ENCODE measurements around the gene PAQR3.

The PAQR3 gene, protein sequence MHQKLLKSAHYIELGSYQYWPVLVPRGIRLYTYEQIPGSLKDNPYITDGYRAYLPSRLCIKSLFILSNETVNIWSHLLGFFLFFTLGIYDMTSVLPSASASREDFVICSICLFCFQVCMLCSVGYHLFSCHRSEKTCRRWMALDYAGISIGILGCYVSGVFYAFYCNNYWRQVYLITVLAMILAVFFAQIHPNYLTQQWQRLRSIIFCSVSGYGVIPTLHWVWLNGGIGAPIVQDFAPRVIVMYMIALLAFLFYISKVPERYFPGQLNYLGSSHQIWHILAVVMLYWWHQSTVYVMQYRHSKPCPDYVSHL

DNA sequence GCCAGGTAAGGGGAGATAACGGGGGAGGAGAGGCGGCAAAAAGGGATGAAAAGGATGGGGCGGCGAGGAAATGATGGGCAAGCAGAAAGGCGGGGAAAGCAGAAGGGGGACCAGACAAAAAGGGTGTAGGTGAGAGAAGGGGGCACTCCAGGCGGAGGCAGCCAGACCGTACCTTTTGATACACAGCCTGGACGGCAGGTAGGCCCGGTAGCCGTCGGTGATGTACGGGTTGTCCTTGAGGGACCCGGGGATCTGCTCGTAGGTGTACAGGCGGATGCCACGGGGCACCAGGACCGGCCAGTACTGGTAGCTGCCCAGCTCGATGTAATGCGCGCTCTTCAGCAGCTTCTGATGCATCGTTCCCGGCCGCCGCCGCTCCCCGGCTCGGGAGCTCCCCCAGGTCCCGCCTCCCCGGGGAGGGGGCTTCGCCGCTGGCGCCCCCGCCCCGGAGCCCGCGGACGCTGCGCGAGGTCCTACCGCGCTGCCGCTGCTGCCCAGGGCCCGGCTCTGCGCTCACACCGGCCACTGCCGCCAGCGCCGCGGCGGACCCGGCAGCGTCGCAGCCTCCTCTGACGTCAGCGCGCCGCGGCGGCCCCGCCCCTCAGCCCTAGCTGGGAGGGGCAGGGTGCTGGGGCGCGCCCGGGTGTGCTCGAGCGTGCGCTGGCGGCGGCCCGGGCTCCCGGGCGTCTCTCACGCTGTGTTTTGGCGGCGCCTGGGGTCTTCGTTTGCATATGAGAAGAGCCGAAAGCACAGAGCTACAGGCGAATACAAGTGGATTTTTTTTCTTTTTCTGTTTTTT, at the start of gene PAQR3:
Gene PAQR3, minus strand, starts transcription at position 571 of the 799 bp plus-strand sequence. Its CDS starts 214 bp downstream, at position 357.
- peak; percentile 43 to 82 for DNase-seq

DNA sequence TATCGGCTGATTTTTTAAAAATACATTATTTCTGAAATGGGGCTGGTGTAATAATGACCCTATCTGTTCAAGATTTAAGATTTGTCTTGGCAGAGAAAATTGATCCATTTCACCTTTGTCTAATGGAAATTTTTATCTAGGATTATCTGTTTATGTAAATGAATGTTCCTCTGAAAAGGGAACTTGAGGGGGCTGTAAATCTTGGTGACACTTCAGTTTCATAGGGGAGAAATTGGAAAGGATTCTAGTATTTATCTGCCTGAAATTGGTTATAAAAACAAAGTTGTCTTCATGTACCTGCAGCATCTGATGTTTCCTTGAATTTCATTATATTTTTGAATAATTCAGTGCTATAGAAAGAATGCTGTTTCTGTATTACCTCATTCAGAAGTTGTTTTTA, 48.4 kb upstream of the PAQR3 start:
- no peak for DNase-seq

DNA sequence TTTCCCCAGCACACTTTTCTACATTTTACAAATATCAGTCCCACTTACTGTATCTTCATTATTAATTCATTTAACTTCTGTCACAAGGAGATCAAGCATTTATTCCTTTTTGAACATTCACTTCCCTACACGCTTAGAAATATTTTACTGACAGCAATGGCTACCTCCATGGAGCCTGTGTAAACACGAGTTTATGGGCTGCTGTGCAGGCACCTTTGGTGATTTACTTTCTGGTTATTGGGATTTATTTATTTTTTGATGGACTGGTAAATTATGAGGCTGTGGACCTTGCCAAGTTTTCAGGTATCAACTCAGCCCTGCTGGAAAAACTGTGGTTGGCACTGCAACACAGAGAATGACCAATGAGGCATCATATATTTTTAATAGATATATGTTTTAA, 45.4 kb upstream of the PAQR3 start:
- DNase-seq, result no peak

DNA sequence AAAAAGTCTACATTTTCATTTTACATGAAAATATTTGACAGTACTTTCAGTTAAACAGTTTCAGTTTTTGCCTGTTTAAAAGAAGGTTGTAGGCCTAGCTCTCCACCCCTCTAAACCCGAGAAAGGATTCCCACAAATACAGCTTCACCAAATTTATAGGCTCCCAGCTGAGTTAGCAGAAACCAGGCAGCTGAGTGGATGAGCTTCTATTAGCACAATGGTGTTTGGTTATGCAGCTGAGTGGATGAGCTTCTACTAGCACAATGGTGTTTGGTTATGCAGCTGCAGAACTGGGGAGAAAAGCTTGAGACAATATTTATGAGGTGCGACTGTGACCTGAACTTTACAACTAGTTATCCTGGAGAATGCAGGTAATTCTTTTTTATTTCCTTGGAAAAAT, 36.6 kb upstream of the PAQR3 start:
- no peak for DNase-seq

DNA sequence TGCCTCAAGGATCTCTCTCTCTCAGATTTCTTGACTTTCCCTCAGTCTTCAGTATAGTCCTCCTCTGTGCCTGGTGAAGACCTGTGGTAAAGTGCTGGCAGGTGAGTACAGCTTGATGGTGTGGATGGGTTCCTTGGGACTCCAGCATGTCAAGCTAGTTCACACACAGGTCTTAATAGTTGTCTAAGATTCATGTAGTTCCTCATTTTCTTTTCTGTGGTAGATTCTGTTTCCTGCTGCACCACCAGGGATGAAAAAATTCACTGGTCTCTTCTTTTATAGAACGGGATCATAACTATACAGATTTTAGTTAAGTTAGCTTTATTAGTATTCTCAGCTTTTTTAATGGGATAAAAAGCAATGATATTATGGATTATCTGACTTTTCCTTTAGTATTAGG, 32.5 kb upstream of the PAQR3 start:
- DNase-seq, result no peak

DNA sequence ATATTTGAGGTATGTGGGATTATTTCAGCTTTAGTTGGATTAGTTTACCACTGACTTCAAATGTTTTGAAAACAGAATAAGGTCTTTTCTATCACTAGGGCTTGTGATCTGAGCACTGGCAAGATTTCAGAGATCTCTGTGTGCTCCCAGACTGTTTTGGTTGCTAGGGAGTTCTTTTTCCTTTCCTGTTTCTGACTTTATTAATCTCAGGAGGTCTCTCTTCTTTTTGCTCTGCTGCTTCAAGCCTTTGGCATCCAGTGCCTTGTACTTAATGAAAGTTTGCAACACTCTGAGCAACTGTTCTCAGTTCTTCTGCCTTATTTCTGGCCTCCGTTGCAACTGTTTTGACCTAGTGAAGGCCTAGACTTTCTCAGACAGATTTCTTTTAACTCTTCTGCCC, 32.1 kb upstream of the PAQR3 start:
- no peak for DNase-seq

DNA sequence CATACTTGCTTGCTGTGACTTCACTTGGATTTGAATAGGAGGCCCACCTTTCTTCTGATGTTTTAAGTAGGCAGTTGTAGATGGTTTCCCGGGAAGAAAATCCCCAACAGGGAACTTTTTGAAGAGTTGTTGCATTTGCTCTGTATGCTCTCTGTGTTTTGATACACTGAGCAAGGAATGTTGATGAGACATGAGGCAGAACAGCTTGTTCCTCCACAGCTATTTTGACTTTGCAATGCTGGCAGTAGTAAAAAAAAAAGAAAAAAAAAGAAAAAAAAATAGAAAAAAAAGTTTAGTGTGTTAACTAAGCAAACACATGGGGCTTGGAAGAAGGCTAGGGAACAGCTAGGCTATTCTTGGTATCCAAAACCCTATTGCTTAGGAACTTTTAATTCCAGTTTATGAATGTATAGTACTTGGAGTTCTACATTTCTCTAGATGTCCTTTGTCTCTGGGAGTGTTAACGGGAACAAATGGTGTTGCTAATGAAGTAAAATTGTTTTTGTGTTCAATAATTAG, 23.4 kb upstream of the PAQR3 start:
- DNase-seq, result no peak

DNA sequence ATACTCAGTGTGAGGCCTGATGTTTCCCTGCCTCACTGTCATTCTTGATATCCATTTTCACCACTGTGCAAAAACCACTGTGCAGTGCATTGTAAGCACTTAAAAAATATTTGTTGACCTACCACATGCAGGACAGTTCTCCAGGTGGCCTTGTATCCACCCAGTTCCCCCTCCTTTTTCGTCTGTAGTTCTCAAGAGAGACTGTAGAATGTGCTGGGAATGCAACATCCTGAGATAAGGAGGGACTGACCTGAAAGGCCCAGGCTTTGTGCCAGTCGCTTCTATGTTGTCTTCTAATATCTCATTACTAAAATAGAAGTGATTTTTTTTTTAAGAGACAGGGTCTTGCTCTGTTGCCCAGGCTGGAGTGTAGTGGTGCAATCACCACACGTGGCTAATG, 21.7 kb upstream of the PAQR3 start:
- no peak for DNase-seq

DNA sequence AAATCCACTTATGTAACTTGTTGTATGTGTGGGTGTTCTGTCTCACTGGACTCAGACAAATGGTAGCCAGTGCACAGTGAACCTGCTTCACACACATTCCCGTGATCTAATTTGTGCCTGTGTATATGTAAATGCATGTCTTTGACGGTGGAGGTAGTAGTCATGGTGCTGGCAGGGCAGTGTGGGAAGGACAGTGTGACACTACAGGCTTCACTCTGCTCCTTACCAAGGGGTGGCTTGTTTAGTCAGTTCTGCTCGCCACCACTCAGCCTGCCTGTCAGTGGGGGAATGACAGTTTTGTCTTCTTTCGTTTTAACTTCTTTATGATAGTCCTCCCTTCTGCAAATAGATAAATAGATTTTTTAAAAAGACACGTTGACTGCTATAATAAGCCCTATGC, 17.7 kb upstream of the PAQR3 start:
- DNase-seq, result peak; percentile 8 to 20

DNA sequence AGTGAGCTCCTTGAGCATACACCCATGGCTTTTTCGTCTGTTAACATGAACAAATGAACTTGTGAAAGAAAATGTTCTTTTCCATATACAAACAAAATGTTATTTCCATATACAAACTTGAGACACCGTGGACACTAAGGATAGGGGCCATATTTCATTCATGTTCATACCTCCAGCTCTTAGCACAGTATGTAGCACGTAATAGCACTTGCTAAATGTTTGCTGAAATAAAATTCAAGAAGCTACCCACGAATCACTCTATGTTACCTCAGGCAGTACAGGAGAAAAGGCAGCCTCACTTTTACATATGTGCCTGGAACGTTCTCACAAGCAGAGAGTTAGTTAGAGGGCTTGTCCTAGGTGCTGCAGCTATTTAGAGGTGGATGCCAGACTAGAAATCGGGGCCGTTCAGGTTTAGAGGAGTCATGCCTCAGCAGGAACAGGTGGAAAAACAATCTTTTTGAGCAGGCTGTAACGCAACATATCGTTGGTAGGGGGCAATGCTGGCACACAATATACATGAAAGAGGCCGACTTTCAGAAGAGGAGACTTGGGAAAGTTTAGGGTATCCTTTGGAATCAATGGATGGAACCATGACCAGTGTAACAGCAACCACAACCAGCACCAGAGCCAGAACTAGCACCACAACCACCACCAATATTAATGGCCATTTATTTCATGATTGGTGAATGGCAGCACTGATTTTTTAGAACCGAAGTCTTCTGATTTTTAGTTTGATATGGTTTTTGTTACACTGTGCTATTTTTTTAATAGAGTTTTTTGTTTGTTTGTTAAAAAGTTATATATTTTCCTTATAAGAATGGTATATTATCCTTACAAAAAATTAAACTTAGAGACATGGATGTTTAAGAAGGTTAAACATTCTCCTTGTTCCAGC, 14.8 kb upstream of the PAQR3 start:
- DNase-seq, result peak; percentile 14 to 66

DNA sequence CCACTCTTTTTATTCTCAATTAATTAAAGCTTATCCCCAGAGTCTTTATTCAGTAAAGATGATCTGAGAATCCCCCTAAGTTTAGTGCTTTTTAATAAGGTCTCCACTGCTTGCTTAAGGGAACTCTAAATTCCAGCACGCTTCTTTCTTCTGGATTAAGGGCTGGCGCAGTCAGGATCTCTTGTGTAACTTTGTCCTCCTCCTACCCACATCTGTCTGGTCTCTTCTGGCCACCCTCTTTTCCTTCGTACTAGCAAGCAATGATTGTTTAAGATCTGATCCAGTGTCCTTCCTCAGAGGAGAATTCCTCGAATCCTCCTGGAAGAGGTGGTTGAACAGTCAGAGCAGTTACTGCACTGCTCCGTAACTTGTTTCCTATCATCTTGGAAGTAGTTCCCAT, 14.0 kb upstream of the PAQR3 start:
- DNase-seq, result no peak

DNA sequence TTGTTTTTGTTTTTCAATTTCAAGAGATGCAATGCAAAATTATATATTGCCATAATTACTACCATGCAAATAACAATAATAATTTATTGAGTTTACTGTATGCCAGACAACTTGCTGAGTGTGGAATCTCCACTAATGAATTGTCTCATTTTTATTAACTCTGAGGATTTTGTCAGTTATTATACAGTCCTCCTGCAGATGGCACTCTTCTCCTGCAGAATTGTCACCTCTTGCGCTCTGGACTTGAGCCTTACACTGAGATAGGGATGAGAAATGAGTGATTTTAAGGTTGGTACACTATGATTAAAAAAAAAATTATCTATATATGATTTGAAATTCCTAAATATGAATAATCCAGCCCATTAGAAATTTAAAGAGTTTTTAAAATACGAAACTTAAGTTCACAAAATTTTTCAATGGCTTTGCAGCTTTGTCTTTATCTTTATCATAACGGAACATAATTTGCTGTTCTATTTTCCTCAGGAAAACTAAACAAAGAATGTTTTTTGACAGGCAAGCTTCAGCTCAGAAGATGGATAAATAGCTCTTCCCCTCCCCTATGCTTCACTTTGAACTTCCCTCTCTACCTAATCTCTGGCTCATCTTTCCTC, 12.7 kb upstream of the PAQR3 start:
- DNase-seq, result peak in 1 of 2 experiments; percentile 33

DNA sequence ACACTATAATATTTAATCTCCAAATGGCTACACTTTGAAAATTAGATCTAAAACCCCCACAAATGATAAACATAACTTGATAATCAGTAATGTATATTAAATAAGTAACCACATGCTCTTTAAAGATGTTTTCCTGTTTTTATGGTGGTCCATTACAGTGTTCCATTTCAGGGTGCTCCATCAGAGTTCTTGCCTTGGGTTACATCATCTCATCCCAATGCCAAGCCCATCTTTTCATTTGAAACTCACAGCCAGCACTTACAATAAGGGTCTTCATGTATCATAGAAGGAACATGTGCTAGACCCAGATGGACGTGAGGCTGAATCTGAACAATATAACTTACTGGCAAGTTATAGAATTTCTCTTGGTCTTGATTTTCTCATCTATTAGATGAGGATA, 10.5 kb upstream of the PAQR3 start:
- DNase-seq, result no peak

DNA sequence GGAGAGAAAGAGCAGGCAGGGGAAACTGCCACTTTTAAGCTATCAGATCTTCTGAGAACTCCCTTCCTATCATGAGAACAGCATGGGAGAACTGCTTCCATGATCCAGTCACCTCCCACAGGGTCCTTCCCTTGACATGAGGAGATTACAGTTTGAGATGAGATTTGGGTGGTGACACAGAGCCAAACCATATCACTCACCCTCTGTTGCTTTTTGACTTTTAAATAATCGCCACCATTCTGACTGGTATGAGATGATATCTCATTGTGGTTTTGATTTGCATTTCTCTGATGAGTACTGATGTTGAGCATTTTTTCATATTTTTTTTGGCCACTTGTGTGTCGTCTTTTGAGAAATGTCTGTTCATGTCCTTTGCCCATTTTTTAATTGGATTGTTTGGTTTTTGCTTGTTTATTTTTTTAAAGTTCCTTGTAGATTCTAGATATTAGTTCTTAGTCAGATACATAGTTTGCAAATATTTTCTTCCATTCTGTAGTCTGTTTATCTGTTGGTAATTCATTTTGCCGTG, 6.5 kb upstream of the PAQR3 start:
- DNase-seq, result no peak

DNA sequence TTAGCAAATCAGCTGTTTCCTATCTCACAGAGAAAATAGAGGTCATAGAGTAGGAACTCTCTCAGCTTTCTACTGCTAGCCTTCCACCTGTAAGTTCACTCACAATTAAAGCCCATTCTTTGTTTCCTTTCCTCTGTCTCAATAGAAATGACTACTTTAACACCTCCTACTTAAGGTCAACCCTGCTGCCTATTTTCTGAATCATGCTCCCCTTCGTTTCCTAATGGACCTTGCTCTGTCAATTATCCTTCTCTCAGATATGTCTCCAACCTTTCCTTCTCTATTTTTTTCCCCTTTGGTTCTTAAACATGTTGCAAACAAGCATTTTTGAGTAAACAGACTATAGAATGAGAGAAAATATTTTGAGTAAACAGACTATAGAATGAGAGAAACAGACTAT, 5.1 kb upstream of the PAQR3 start:
- no peak for DNase-seq

DNA sequence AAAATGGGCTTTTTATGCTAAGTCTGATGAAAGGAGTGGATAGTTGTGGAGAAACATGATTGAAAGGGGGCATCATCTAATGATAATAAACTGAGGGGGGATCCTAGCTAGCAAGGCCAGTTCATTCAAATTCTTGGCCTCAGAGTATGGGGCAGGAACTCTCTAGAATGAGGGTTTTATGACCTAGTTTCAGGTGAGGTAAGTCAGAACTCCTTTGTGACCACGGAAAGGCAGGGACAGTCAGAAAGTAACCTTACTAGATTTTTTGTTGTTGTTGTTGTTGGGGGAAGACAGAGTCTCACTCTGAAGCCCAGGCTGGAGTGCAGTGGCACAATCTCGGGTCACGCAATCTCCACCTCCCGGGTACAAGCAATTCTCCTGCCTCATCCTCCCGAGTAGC, 1.5 kb upstream of the PAQR3 start:
- no peak for DNase-seq

DNA sequence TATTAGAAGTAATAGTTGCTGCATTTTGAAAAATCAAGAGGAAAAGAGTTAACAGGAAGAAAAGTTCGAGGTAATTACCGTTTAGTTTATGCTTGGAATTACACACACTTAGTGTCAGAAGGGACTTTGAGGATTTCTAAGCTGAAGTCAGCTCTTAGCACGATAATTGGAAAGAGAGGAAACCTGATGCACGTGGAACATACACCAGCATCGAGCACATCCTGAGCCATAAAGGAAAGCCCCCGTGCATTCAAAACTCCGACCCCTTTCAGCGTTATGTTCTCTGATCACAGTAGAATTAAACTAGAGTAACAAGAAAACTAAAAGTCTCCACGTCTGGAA, 400 bp upstream of the PAQR3 start:
- DNase-seq, result peak in 1 of 2 experiments; percentile 41

DNA sequence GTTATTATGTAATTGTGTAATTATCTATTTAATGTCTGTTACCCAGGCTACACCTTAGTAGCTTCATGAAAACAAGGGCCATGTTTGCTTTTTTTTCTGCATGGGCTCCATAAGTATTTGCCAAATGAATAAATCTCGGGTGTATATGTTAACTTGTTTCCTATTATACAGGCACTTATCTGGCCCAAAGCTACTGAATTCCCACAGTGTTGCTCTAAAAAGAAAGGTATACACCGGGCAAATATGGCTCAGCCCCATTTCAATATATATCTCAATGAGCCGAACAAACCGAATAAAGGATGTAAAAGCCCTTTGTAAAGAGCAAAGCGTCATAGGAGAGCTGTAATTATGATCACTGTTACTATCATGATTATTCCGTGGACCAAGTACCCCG, 767 bp downstream of the PAQR3 start:
- DNase-seq, result no peak

DNA sequence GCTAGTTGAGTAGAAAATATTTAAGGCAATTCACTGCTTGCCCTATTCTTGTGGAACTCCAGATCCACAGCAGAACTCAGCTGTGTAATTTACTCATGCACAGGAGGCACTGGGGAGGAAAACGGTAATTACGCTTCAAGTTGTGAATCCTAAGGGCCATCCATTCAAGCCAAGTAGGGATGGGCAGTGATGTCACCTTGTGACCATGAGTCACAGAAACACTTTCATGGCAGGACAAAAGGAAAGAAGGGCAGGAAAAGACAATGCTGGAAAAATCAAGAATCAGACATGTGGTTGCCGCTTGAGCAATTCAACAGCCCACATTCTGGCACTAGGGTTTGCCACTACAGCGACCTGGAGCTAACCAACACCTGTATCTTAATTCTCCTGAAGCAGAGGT, 1.4 kb downstream of the PAQR3 start:
- no peak for DNase-seq

DNA sequence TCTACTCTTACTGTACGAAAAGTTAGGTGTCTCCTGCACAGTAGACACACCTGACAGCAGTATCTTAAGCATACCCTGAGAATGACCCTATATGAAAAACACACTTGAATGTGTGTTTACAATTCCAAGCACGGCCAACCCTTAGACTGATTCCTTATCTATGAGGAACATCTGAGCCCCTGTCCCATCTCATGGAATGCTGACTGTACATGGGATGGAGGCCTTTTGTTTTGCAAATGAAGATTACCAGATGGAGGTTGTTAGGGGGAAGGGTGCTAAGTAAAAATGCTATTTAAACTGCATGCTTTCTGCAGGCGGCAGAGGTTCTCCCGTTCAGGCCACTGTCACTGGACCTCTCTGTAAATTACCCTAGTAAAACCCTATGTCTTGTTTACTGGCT, 2.2 kb downstream of the PAQR3 start:
- peak in 1 of 2 experiments; percentile 13 for DNase-seq

DNA sequence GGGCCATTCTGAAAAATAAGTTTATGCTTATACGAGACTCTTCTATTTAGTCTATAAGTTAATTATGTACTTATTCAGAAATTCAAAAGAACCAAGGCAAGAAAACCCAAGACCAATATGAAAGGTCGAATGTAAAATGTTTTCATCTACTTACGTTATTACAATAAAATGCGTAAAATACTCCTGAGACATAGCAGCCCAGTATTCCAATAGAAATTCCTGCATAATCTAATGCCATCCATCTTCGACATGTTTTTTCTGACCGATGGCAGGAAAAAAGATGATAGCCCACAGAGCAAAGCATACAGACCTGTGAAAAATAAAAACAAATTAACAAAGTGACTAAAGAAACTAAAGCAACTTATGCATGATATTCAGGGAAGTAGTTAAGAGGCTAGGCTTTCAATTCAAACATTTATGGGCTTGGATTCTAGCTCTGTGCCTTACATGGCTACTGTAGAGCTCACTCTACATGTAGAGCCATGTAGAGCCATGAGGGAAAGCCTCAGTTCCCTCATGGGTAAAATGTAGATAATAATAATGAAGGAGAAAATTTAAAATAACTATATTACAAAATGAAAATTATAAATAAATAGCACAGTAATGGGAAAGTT, 9.1 kb downstream of the PAQR3 start:
- no peak for DNase-seq

DNA sequence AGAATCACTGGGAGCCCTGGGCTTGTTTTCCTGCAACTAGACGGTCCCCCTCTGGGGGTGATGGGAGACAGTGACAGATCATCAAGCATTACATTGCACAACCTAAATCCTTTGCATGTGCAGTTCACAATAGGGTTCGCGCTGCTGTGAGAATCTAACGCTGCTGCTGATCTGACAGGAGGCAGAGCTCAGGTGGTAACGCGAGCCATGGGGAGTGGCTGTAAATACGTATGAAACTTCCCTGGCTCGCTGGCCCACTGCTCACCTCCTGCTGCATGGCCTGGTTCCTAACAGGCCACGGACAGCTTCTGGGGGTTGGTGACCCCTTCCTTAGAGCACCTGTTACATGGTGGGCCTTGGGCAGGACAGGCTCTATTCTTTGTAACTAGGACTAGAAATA, 10.4 kb downstream of the PAQR3 start:
- no peak for DNase-seq
